ENCODE measurements around the gene OR2H1.

- TF ChIP-seq POLR2A (IDR thresholded peaks at IDR 0.05) (no peak), CTCF (IDR thresholded peaks at IDR 0.05) (no peak), POLR2AphosphoS5 (IDR thresholded peaks at IDR 0.05) (no peak)
These were observed 33.6 kb downstream of the OR2H1 start for GRCh38 chr6:29490552-29490951.
